ENCODE data around the gene UPF2. TPM values are rescaled to one million over a fixed set of nuclear protein-coding genes. Genes with fewer than 3 reads are reported as not detected.

The UPF2 gene
- total and polyA plus RNA-seq, 12 donors = 5.1 to 24.3 (median 12.1) TPM

DNA sequence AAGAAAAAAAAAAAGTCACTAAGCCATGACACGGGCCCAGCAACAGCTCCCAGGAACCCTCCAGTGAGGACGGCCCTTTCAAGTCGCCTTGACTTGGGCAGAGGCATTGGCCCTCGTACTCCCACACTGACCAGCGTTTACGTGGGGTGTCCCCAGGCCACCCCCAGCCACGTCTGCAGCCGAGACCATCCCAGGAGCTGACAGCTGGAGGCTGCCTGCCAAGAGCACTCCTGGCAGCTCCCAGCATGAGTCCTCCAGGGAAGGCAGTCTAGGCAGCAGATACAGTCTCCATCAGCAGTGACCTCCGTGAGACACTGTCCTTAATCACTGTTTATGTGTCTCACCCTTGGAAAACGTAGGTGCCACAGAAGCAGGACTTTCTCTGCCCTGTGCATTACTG, 133.0 kb downstream of the UPF2 start:
- DNase-seq = no peak
- Histone ChIP-seq H3K4me3 (no peak overlapping the region), H3K27ac (no peak overlapping the region), H3K36me3 (replicated peaks in 1 of 2) (no peaks in the 10 kb centered on the region), H3K27me3 (no peaks in the 10 kb centered on the region), H3K4me1 (replicated peaks in 1 of 2) (no peaks in the 10 kb centered on the region), H3K9me3 (replicated peaks in 1 of 3) (no peaks in the 10 kb centered on the region)
- WGBS, 4 donors = 37 to 78% (median 69%) methylated on average over 9 to 10 of the region's 10 CpGs
- intact Hi-C loops (cut with DNase I) = no loop called here
- TF ChIP-seq CTCF (IDR thresholded peaks at IDR 0.05) = no peak
- no peak for TF ChIP-seq POLR2A (IDR thresholded peaks at IDR 0.05)

- H3K9me3 ChIP-seq (replicated peaks in 1 of 3) = no peaks in the 10 kb centered on the region
- TF ChIP-seq CTCF (IDR thresholded peaks at IDR 0.05) (no peak), POLR2A (IDR thresholded peaks at IDR 0.05) (no peak)
- H3K27ac ChIP-seq = no peak overlapping the region
- no peaks in the 10 kb centered on the region for H3K27me3 ChIP-seq
- no peak for DNase-seq
- 95 to 99% (median 97%) methylated on average over 11 of the region's 11 CpGs for WGBS, 4 donors
- no peak overlapping the region for H3K4me3 ChIP-seq
- no peaks in the 10 kb centered on the region for H3K36me3 ChIP-seq (replicated peaks in 1 of 2)
- no peaks in the 10 kb centered on the region for H3K4me1 ChIP-seq (replicated peaks in 1 of 2)
- intact Hi-C loops (cut with DNase I) = no loop called here
Measured at GRCh38 chr10:11908991-11909390, 133.6 kb downstream of the UPF2 start.

DNA sequence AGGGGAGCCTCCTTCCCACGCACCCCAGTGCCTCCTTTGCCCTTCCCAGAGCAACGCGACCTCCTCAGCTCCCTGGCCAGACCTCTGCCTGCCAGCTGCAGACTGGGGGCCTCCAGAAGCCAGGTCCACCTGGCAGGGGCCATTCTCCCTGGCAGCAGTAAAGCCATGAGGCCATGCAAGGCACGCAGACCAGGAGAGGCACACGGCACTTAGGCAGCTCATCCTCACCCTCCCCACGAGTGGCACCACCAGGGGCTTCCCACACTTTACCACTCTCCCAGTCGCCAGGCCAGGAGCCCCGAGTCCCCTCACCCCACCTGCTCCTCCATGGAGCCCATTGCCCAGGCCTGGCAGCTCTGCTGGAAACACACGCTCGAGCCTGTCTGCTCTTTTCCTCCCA, 134.1 kb downstream of the UPF2 start:
- no peak overlapping the region for H3K4me3 ChIP-seq
- no peaks in the 10 kb centered on the region for H3K36me3 ChIP-seq (replicated peaks in 1 of 2)
- no peak overlapping the region for H3K27ac ChIP-seq
- no peak for TF ChIP-seq CTCF (IDR thresholded peaks at IDR 0.05)
- TF ChIP-seq POLR2A (IDR thresholded peaks at IDR 0.05) = no peak
- H3K9me3 ChIP-seq (replicated peaks in 1 of 3) = no peaks in the 10 kb centered on the region
- no peak for DNase-seq
- no peaks in the 10 kb centered on the region for H3K4me1 ChIP-seq (replicated peaks in 1 of 2)
- H3K27me3 ChIP-seq = no peaks in the 10 kb centered on the region
- 88 to 91% (median 90%) methylated on average over 5 to 10 of the region's 10 CpGs for WGBS, 4 donors
- intact Hi-C loops (cut with DNase I) = no loop called here

- H3K4me3 ChIP-seq = no peak overlapping the region
- intact Hi-C loops (cut with DNase I) = no loop called here
- no peak overlapping the region for H3K27ac ChIP-seq
- no peak for TF ChIP-seq POLR2A (IDR thresholded peaks at IDR 0.05)
- no peak for TF ChIP-seq CTCF (IDR thresholded peaks at IDR 0.05)
- H3K27me3 ChIP-seq = no peaks in the 10 kb centered on the region
- no peaks in the 10 kb centered on the region for H3K36me3 ChIP-seq (replicated peaks in 1 of 2)
- H3K4me1 ChIP-seq (replicated peaks in 1 of 2) = no peaks in the 10 kb centered on the region
- no peak for DNase-seq
- 83 to 95% (median 92%) methylated on average over 1 to 18 of the region's 18 CpGs for WGBS, 4 donors
- no peaks in the 10 kb centered on the region for H3K9me3 ChIP-seq (replicated peaks in 1 of 3)
Measured at GRCh38 chr10:11907914-11908313, 134.7 kb downstream of the UPF2 start.

Measured in adrenal gland (tissue), 12 donors.